Epithelial cell of proximal tubule (primary cell): Measurements from ENCODE around the gene RILP. TPM values are rescaled to one million over a fixed set of nuclear protein-coding genes. Genes with fewer than 3 reads are reported as not detected.
A peak's percentile ranks its signal among the peaks of the same experiment; 100 is the strongest.

Experiments used
- DNase-seq: peaks from one replicate; pipeline ENCODE4 v3.0.0-alpha.2; 2011; ENCODE audit warnings: low read depth
- H3K4me3 ChIP-seq: 2 replicates; pipeline ENCODE4 v1.5.1; 2011; ENCODE audit warnings: low read depth, mild to moderate bottlenecking, low read length
- CTCF ChIP-seq: conservative IDR thresholded peaks from 2 replicates; pipeline ENCODE4 v1.5.1; 2012; ENCODE audit warnings: low read depth, mild to moderate bottlenecking, low read length
- total RNA-seq: library from RNA; depleted of rRNA; stranded (reverse); fragments of >200 nt; gene quantifications from 2 replicates; pipeline ENCODE4 v1.2.3, GENCODE V29; 2015

The RILP gene
- total RNA-seq, 1 donor from 2014 or later: 21.4 TPM

GRCh38 chr17:1634841-1635650, 14.6 kb downstream of the RILP start:
- no peak for TF ChIP-seq CTCF
- H3K4me3 ChIP-seq: no peak overlapping the region
- no peak for DNase-seq

GRCh38 chr17:1630662-1631061, 19.0 kb downstream of the RILP start:
- no peak for TF ChIP-seq CTCF
- H3K4me3 ChIP-seq: no peak overlapping the region
- no peak for DNase-seq

- DNase-seq: no peak
- TF ChIP-seq CTCF: peak; percentile 77
- peak overlapping the region; percentile 61 for H3K4me3 ChIP-seq
Measured at GRCh38 chr17:1629504-1630310, 20.0 kb downstream of the RILP start.

GRCh38 chr17:1628856-1629503, 20.7 kb downstream of the RILP start:
- TF ChIP-seq CTCF: peak; percentile 19
- DNase-seq: peak; percentile 42
- H3K4me3 ChIP-seq: peak overlapping the region; percentile 61

GRCh38 chr17:1627982-1628855, 21.4 kb downstream of the RILP start, which contains the start of gene SLC43A2:
TSS of gene SLC43A2 (minus strand) at chr17:1628834. CDS start at chr17:1627874, 960 bp downstream.
- TF ChIP-seq CTCF: no peak
- peak within 1 kb of the TSS; percentile 61 for H3K4me3 ChIP-seq
- DNase-seq: no peak

DNA sequence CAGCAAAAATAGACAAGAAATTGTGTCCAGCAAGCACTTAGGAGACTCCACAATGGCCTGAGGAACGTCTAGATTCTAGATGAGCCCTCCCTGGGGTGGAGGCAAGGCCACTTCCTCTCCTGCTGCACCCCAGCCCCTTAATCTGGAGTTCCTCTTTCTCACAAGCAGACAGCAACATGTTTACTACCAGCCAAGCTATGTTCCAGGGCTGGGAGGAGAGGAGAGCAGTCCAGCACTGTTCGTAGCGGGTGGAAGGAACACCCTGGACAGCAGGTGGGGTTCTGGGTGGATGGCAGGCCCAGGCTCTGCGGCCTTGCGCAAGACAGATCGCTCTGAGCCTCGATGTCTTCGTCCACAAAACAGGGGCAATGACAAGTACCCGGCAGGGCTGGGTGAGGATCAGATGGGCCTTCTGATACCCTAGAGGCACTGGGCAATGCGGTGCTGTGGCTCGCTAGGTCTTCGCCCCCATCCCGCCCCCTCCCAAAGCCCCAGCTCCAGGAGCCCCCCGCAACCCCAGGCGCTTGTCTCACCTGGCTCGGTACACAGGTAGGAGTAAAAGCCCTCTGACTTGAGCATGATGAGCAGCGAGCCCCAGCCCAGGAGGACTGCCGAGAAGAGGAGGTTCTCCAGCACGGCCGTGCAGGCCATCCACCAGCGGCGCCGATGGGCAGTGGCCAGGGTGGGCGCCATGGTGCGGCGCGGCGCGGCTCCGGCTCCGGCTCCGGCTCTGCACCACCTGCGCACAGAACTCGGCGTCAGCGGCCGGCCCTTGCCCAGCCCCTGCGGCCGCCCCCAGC, 22.3 kb downstream of the RILP start:
- TF ChIP-seq CTCF: no peak
- DNase-seq: no peak
- H3K4me3 ChIP-seq: peak overlapping the region; percentile 61
